Keratinocyte (primary cell): ENCODE data around the gene STK4. TPM values are rescaled to one million over a fixed set of nuclear protein-coding genes. Genes with fewer than 3 reads are reported as not detected.
A peak's percentile ranks its signal among the peaks of the same experiment; 100 is the strongest.

ENCODE experiments used
- DNase-seq: peaks from one replicate; pipeline ENCODE4 v3.0.0-alpha.2; 2011; ENCODE audit warnings: low read depth, missing footprints, low spot score
- FAIRE-seq: peaks from 2 replicates; lab custom pipeline; 2011; peaks lifted over from hg19 to GRCh38; lab: Jason Lieb, UNC
- H2AFZ ChIP-seq: 2 replicates; pipeline ENCODE4 v1.6.0; 2012; ENCODE audit warnings: low read length, control low read depth, inconsistent platforms; ENCODE audit not compliant: control insufficient read depth
- H3K27ac ChIP-seq: 2 replicates; pipeline ENCODE4 v1.5.1; 2011; ENCODE audit warnings: low read length; ENCODE audit not compliant: control insufficient read depth, insufficient read depth
- H3K27me3 ChIP-seq: 3 replicates; pipeline ENCODE4 v1.6.0; 2011; ENCODE audit warnings: low read length; ENCODE audit not compliant: control insufficient read depth, insufficient read depth; ENCODE audit errors: extremely low read depth
- H3K36me3 ChIP-seq, 2 experiments: 2 replicates in 1 of 2; 3 replicates in 1 of 2; pipeline ENCODE4 v1.5.1; 2011; ENCODE audit warnings: low read length in 2 of 2, mild to moderate bottlenecking in 1 of 2; ENCODE audit not compliant: control insufficient read depth in 2 of 2, insufficient read depth in 2 of 2; ENCODE audit errors: extremely low read depth in 1 of 2
- H3K4me1 ChIP-seq: 3 replicates; pipeline ENCODE4 v1.5.1; 2011; ENCODE audit warnings: low read length; ENCODE audit not compliant: control insufficient read depth, insufficient read depth; ENCODE audit errors: extremely low read depth
- H3K4me2 ChIP-seq: 3 replicates; pipeline ENCODE4 v1.6.0; 2011; ENCODE audit warnings: low read depth, low read length; ENCODE audit not compliant: control insufficient read depth, insufficient read depth; ENCODE audit errors: extremely low read depth
- H3K4me3 ChIP-seq, 3 experiments: fragments of 200-600 bp in 1 of 3; sonication (generic) in 1 of 3; 2 replicates in 2 of 3; 3 replicates in 1 of 3; pipeline ENCODE4 v1.5.1; 2011 to 2016; ENCODE audit warnings: low read length in 3 of 3, mild to moderate bottlenecking in 3 of 3, control low read depth in 2 of 3, inconsistent platforms in 1 of 3, low read depth in 1 of 3, mixed read lengths in 1 of 3, mixed run types in 1 of 3, moderate library complexity in 1 of 3; ENCODE audit not compliant: control insufficient read depth in 2 of 3, insufficient read depth in 2 of 3; ENCODE audit errors: extremely low read depth in 1 of 3
- H3K79me2 ChIP-seq: 2 replicates; pipeline ENCODE4 v1.6.0; 2012; ENCODE audit warnings: low read length; ENCODE audit not compliant: control insufficient read depth, insufficient read depth
- H3K9ac ChIP-seq: 3 replicates; pipeline ENCODE4 v1.6.0; 2011; ENCODE audit warnings: low read length; ENCODE audit not compliant: control insufficient read depth, insufficient read depth; ENCODE audit errors: extremely low read depth
- H3K9me1 ChIP-seq: 3 replicates; pipeline ENCODE4 v1.6.0; 2011; ENCODE audit warnings: low read length; ENCODE audit not compliant: control insufficient read depth, insufficient read depth; ENCODE audit errors: extremely low read depth
- H3K9me3 ChIP-seq: 2 replicates; pipeline ENCODE4 v1.5.1; 2012; ENCODE audit warnings: low read depth, low read length; ENCODE audit not compliant: control insufficient read depth
- H4K20me1 ChIP-seq: 3 replicates; pipeline ENCODE4 v1.6.0; 2011; ENCODE audit warnings: low read length; ENCODE audit not compliant: control insufficient read depth, insufficient read depth; ENCODE audit errors: extremely low read depth
- EZH2 ChIP-seq: IDR thresholded peaks from one replicate; pipeline ENCODE4 v1.6.1; 2012; ENCODE audit warnings: inconsistent platforms, mild to moderate bottlenecking, low read length, moderate library complexity
- dilution Hi-C: fragments of 300-500 bp; cut with MboI; formaldehyde crosslinking; loops from one replicate; pipeline ENCODE4 v1.7.0; 2020; ENCODE audit warnings: low sequenced_read_pairs; ENCODE audit not compliant: extremely low pct_ligation_motif_present
- polyA plus RNA-seq, 5 experiments: library from polyadenylated mRNA; depleted of rRNA in 3 of 5; stranded (reverse) in 3 of 5; stranded (forward) in 1 of 5; unstranded in 1 of 5; fragments of >200 nt; gene quantifications; 1 replicate in 1 of 5; 2 replicates in 3 of 5; 3 replicates in 1 of 5; pipeline versions ENCODE4 v1.2.1 to v1.2.3, GENCODE V29; 2011 to 2012; ENCODE audit warnings: missing spikeins in 2 of 5, low read depth in 1 of 5, low replicate concordance in 1 of 5
- TF ChIP-seq, protein P1 (sequence below), 3 experiments: IDR thresholded peaks in 1 of 3; conservative IDR thresholded peaks in 1 of 3; optimal IDR thresholded peaks in 1 of 3; 2 replicates in 2 of 3; 3 replicates in 1 of 3; pipeline versions ENCODE3 to v1.5.1; 2011; ENCODE audit warnings: low read length in 3 of 3, mild to moderate bottlenecking in 3 of 3, moderate library complexity in 2 of 3, control low read depth in 1 of 3, inconsistent platforms in 1 of 3; ENCODE audit not compliant: insufficient read depth in 2 of 3; ENCODE audit errors: extremely low read depth in 1 of 3

Gene STK4
- polyA plus RNA-seq, 1 donor (not counting 4 experiments of a cell fraction or from before 2014, with no cell fraction given): 30.5 TPM

DNA sequence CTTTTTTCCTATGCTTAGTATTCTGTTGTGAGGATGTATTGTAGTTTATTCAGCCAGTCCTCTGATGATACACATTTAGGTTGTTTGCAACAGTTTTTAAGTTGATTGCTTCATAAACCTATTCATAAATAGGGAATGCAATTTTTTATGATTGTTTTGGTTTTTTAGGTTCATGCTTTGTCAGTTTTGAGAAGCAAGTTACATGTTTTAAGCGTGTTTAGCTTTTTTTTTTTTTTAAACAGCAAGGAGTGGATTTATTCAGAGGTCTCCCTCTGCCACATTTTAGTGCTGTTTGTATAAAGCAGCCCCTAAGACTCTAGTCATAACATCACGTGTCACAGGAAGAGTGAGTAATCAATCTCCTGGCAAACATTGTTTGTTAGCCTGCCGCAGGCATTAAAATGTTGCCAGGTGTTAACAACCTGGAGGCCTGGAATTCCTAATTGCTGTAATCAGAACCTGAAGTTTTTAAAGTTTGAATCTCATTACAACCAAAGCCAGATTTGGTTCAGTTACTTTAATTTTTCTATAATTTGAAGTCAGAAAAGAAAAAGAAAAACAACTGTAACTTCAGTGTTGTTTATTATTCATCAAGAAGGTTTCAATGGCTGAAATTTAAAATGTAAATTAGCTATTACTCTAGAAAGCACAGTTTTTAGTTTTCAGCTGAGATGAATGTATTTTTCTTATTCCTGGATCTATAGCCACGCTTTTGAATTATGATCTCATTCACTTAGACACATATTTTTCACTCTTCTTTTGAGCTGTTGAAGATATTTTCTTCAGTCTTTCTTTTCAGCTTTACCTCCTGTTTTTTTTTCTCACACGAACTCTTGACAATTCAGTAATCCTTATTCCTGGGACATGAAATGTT, 75.4 kb downstream of the STK4 start:
- H3K9me3 ChIP-seq: no peaks in the 10 kb centered on the region
- peaks cover 53% of the 10 kb centered on the region for H3K4me1 ChIP-seq
- H3K4me3 ChIP-seq: no peak overlapping the region
- no peaks in the 10 kb centered on the region for H3K9me1 ChIP-seq
- no peak for TF ChIP-seq EZH2
- TF ChIP-seq, protein P1, sequence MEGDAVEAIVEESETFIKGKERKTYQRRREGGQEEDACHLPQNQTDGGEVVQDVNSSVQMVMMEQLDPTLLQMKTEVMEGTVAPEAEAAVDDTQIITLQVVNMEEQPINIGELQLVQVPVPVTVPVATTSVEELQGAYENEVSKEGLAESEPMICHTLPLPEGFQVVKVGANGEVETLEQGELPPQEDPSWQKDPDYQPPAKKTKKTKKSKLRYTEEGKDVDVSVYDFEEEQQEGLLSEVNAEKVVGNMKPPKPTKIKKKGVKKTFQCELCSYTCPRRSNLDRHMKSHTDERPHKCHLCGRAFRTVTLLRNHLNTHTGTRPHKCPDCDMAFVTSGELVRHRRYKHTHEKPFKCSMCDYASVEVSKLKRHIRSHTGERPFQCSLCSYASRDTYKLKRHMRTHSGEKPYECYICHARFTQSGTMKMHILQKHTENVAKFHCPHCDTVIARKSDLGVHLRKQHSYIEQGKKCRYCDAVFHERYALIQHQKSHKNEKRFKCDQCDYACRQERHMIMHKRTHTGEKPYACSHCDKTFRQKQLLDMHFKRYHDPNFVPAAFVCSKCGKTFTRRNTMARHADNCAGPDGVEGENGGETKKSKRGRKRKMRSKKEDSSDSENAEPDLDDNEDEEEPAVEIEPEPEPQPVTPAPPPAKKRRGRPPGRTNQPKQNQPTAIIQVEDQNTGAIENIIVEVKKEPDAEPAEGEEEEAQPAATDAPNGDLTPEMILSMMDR (optimal IDR thresholded peaks at IDR 0.05 in 1 of 3, IDR thresholded peaks at IDR 0.05 in 1 of 3, conservative IDR thresholded peaks at IDR 0.05 in 1 of 3; ENCODE audit: extremely low read depth in 1 of 3, insufficient read depth in 2 of 3, low read length in 3 of 3): no peak
- peaks cover 0 to 1% of the 10 kb centered on the region in 2 experiments for H3K36me3 ChIP-seq
- H2AFZ ChIP-seq: no peak overlapping the region
- no peaks in the 10 kb centered on the region for H4K20me1 ChIP-seq
- dilution Hi-C loops: no loop called here
- H3K79me2 ChIP-seq: peaks cover 7% of the 10 kb centered on the region
- peak overlapping the region; percentile 93 for H3K27ac ChIP-seq
- no peaks in the 10 kb centered on the region for H3K27me3 ChIP-seq
- peak overlapping the region; percentile 52 for H3K4me2 ChIP-seq
- peak; percentile 80 for FAIRE-seq
- H3K9ac ChIP-seq: peak overlapping the region; percentile 61
- peak; percentile 67 for DNase-seq

DNA sequence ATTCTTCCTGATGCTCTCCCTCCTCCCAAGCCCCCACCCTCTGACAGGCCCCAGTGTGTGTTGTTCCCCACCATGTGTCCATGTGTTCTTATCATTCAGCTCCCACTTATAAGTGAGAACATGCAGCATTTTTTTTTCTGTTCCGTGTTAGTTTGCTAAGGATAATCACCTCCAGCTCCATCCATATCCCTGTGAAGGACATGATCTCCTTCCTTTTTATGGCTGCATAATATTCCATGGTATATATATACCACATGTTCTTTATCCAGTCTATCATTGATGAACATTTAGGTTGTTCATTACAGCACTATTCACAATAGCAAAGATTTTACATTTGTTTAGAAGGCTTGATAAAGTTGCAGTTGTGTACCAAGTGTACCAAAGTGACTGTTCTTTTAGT, 76.7 kb downstream of the STK4 start:
- Histone ChIP-seq H4K20me1 (no peaks in the 10 kb centered on the region), H3K27ac (peak overlapping the region; percentile 93), H3K4me2 (no peak overlapping the region), H3K79me2 (peaks cover 7% of the 10 kb centered on the region), H3K27me3 (no peaks in the 10 kb centered on the region), H3K36me3 (peaks cover 0 to 1% of the 10 kb centered on the region in 2 experiments), H3K9me1 (no peaks in the 10 kb centered on the region), H2AFZ (no peak overlapping the region), H3K9me3 (no peaks in the 10 kb centered on the region), H3K4me1 (peaks cover 42% of the 10 kb centered on the region), H3K4me3 (no peak overlapping the region), H3K9ac (no peak overlapping the region)
- DNase-seq: no peak
- FAIRE-seq: no peak
- dilution Hi-C loops: no loop called here
- TF ChIP-seq, protein P1 (optimal IDR thresholded peaks at IDR 0.05 in 1 of 3, IDR thresholded peaks at IDR 0.05 in 1 of 3, conservative IDR thresholded peaks at IDR 0.05 in 1 of 3; ENCODE audit: extremely low read depth in 1 of 3, insufficient read depth in 2 of 3, low read length in 3 of 3): no peak
- TF ChIP-seq EZH2: no peak
